OCI-M2 (cell line): ENCODE results near the gene STAC3.
A peak's percentile ranks its signal among the peaks of the same experiment; 100 is the strongest.

Experiments
- DNase-seq: peaks from one replicate; lab custom pipeline; 2025; ENCODE audit not compliant: unreplicated experiment; lab: John Stamatoyannopoulos, UW

STAC3 gene

DNA sequence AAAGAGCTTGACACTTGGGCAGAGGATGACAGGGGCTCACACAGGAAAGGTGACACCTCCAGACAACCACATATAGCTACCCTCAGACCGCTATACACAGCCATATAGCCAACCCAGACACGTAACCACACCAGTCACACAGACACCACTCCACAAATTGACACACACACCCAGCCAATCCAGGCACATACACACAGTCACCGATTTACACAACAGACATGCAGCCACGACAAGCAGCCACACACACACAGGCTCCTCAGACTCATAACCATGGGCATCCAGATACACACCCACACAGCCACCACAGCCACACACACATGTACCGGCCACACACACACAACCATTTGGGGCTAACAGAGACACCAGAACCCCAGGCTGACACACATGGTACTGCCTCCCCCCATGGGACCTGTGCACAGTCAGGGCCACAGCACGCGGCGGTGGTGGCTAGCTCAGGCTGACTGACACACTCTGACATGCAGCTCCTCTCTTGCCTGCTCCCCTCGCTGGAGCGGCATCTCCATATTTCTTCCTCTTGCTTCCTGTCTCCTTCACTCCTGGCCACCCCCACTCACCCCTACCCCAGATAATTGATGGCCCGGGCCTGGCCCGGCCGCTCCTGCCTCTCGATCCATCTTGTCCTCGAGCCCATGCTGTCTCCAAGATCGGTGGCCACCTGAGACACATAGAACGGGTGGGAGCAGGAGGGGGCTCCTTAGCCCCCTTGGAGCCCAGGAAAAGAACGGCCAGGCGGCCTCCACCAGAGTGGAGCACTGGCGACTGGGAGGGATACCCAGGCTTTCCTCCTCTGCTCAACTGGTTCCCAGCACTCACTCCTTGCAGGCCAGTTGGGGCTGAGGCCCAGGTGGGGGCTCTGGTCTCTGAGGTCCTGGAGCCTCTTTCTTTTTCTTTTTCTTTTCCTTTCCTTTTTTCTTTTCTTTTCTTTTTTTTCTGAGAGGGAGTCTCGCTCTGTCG, 27.5 kb downstream of the STAC3 start:
- no peak for DNase-seq

DNA sequence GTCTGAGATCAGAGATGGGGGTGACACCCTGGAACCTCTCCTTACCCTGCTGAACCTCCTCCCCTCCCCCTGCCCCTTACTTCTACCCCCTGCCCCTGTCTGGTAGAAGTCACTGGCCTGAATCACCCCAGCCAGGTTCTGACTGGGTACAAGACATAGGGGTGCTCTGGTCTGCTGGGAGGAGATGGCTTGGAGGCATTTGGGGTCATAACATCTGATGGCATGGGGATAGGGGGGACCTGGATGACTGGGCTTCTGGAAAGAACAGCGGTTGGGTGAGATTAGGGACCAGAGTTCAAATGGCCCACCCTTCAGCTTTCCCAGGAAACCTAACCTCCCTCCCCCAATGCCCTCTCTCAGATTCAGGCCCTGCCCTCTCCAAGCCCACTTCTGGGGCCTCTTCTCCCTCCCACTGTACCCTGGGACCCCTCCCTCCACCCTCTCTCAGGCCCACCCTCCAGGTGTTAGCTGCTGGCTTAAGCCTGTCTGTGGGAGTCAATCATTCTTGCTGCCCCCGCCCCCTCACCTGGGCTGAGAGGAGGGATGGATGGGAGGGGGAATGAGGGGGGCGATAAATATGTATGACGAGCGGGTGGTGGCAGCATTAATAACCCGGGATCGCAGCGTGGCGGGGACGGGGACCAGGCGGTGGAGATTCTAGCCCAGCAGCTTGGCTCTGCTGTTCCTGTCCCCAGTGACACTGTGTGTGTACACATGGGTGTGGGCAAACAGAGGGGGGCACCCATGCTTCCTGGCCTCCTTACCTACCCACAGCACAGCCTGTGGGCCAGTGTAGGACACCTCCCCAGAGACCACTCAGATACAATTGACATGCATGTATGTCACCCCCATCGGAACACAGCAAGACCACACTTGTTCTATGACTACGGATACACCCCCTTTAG, 28.4 kb downstream of the STAC3 start:
- DNase-seq, result no peak

DNA sequence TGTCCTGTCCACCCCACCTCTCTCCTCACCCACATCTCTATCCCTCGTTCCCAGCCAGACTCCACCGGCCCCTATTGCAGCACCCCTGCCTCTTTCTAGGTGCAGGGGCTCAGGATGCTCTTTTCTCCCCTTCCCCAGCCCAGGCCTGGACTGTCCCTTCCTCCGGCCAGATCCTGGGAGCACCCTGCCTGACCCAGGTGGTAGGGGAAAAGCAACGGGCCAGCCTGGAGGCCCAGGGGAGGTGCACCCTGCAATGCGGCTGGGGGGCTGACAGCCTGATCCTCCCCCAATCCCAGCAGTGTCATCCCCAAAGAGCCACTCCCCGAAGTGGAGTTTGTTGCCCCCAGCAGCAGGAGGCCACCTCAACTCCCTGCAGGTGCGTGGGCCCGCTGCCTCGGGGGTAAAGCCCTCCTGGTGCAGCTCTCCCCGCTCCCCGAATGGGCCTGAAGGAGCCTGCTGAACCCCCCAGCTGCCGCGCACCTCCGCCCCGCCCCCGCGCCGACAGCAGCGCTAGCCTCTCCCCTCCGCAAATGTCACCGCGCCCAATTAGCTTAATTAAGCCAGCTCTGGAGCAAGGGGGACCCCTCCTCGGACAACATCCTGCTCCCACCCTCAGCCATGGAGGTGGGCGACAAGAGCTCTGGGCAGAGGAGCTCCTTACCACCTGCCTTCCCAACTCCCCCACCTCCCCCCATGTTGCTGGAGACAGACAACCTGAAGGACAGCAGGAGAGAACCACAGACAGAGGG, 29.6 kb downstream of the STAC3 start:
- DNase-seq, result no peak

GRCh38 chr12:57220770-57221168, 30.2 kb downstream of the STAC3 start:
- DNase-seq, result no peak

DNA sequence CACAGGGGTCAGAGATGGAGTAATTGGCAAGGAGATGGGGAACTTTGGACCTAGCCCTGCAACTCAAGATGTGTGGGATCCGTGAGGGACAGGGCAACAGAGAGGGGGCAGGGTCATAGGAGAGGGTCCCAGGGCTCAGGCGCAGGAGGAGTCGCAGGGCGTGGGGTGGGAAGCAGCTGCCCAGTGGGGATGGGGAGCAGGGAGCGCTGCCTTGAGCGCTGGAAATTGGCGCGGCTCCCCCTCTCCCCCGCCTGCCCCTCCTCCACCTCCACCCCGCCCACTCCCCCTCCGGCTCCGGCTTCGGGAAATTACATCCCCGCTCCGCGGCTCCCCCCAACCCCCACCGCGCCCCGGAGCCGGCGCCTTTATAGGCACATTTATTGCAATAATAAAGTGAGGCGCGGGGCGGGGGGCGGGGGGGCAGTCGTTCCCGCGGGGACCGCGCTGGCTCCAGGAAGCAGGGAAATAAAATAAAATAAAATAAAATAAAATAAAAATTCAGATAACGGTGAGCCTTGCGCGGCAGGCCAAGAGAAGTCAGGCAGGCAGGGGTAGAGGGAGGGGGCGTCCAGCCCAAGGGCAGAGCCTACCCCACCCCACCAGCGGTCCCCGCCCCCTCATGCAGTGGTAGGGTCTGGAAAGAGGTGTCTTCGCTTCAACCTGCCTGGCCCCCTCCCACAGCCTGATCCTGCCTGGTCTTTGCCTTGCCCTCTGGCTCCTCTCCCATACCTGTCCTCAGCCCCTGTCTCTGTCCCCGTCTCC, 30.8 kb downstream of the STAC3 start:
- DNase-seq, result no peak

DNA sequence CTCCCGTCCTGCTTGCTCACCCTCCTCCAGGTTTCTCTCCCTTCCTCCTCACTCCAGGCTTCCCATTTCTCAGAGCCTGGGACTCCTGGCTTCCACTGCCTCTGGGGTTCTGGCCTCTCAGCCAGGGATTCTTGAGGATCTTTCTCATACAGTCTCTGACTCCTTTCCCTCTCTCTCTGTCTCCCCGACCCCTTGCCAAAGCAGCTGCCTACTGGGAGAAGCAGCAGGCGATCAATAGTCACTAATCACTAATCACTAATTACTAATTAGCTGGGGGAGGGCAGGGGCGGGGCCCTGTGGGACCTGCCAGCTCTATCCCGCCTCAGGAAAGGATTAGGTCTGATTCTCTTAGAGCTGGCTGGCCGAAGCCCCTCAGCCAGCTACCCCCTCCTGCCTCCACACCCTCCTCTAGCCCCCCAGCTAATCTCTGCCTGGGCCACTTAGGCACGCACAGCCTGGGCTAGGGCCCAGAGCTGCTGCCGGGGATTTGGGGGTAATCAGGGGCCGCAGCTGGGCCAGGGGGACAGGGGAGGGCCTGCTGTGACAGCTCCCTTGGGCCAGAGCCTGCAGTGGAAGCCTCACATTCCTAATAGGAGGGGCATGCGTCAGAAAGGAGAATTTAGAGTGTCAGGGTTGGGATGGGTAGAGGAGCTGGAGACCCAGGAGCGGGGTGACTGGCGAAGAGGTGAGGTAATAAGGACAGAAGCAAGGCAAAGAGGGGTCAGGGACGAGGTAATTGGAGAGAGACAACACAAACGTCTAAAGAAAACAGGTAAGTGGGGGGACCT, 31.6 kb downstream of the STAC3 start:
- no peak for DNase-seq

GRCh38 chr12:57218030-57218853, 32.7 kb downstream of the STAC3 start:
- no peak for DNase-seq

GRCh38 chr12:57216921-57217879, 33.8 kb downstream of the STAC3 start:
- DNase-seq, result no peak

DNA sequence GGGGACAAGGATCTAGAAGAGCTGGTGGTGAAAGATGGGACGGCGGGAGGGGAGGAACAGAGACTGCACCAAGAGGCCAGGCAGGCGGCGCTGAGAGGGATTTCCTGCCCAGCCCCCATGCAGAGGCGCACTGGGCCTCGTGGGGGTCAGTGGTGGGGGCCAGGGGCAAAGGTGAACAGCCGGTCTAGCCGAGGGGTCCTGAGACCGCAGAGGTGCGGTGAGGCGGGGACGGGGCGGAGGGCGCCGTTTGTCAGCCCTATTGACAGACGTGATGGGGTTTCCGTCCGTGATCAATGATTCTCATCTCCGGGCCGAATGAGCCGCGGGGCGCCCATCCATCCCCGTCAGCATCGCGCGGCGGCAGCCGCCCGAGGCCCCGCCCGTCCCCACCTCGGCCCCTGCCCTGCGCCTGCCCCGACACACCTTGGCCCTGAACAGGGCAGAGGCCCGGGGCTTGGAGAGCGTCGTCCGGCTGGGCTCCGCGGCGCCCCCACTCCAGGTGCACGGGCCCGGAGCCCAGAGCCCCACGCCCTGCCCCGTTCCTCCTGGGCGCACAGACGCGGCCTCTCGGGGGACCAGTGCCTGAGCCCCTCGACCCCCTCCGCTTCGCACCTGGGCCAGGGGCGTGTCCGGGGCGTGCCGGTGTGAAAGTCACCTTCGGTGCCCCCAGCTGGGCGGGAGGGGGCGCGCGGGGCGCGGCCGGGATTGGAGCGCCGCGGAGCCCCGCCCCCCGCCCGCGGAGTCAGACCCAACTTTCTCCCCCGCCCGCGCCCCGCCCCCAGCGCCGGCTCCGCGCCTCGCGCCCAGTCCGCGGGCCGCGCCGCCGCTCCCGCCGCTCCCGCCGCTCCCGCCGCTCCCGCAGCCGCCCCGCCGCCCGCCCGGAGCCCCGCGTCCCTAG, 34.7 kb downstream of the STAC3 start, which contains the start of gene NXPH4:
Gene NXPH4, plus strand, starts transcription at position 781 of the 898 bp plus-strand sequence. CDS start 176 bp downstream, outside the sequence.
- DNase-seq, result no peak

DNA sequence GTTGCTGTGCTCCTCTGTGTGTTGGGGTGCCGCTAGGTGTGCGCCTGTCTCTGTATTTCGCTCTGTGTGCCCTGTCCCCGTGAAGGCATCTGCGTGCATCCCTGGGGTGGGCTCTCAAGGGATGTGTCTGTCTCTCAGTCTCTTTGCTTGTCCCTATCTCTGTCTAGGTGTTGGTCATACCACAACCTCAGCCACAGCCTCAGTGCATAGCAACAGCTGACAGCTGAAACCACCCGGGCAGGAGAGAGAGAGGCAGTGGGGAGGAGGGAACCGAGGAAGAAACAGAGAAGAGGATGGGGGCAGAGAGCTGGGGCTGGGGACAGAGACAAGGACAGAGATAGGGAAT, 35.3 kb downstream of the STAC3 start:
- no peak for DNase-seq

- DNase-seq, result no peak
These were observed 35.9 kb downstream of the STAC3 start for GRCh38 chr12:57215065-57215464.

DNA sequence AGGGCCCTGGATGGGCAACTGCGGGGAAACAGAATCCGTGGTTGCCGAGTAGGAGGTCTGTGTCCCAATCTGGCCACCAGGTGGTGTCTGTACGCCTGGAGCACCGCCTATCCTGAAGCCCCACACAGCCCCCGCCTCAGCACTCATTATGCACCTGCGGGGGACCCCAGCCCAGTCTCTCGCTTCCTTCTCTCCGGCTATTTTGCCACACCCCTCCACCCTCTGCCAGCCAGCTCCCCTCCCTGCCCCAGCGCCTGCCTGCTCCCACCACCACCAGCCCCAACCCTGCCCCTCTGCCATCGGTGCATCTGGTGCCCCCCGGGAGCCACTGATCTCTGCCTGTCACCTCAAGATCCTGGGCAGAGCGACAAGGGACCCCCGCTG, 36.6 kb downstream of the STAC3 start:
- DNase-seq, result peak; percentile 13

GRCh38 chr12:57213763-57214397, 37.1 kb downstream of the STAC3 start:
- DNase-seq, result no peak

GRCh38 chr12:57213058-57213715, 37.8 kb downstream of the STAC3 start:
- no peak for DNase-seq

- DNase-seq, result no peak
These were observed 38.3 kb downstream of the STAC3 start for GRCh38 chr12:57212701-57213057.
